Activated T-cell treated with anti-CD3 and anti-CD28 coated beads, Interleukin-2, amount 50 U/mL, for 72 hours (primary cell): Measurements from ENCODE around the gene GAS7. TPM values are rescaled to one million over a fixed set of nuclear protein-coding genes. Genes with fewer than 3 reads are reported as not detected.

Experiments
- ATAC-seq, 2 donors: fragments of 150-1000 bp; cut with Tn5 transposase; replicated peaks in 1 of 2; 2 replicates each; pipeline ENCODE4 v1.10.0; 2021; ENCODE audit warnings: moderate library complexity in 2 of 2, mild to moderate bottlenecking in 1 of 2
- DNase-seq, 2 donors: peaks; one replicate each; pipeline ENCODE4 v3.0.0; 2021 to 2022; ENCODE audit warnings: mixed read lengths in 1 of 2
- H3K27ac Mint-ChIP-seq: one replicate; pipeline ENCODE4 v1.8.0; 2022; ENCODE audit warnings: mild to moderate bottlenecking, moderate library complexity, mixed read lengths
- H3K27me3 Mint-ChIP-seq: one replicate; pipeline ENCODE4 v1.8.0; 2022; ENCODE audit warnings: low read depth, mixed read lengths
- H3K36me3 Mint-ChIP-seq, 2 donors: one replicate each; pipeline ENCODE4 v1.8.0; 2022; ENCODE audit warnings: mixed read lengths in 2 of 2, mild to moderate bottlenecking in 1 of 2; ENCODE audit not compliant: insufficient read depth in 2 of 2
- H3K4me1 Mint-ChIP-seq: one replicate; pipeline ENCODE4 v1.8.0; 2022; ENCODE audit warnings: low read depth, mixed read lengths
- H3K4me3 Mint-ChIP-seq, 2 donors: one replicate each; pipeline ENCODE4 v1.8.0; 2022; ENCODE audit warnings: mild to moderate bottlenecking in 2 of 2, mixed read lengths in 2 of 2, moderate library complexity in 2 of 2
- H3K9me3 Mint-ChIP-seq, 2 donors: one replicate each; pipeline ENCODE4 v1.8.0; 2022; ENCODE audit warnings: mixed read lengths in 2 of 2
- total RNA-seq, 2 donors: library from RNA; stranded (reverse); gene quantifications; one replicate each; pipeline ENCODE4 v1.2.3, GENCODE V29; 2022

The GAS7 gene
- total RNA-seq, 2 donors from 2014 or later = 0.72 to 1.3 TPM

GRCh38 chr17:10073941-10074340, 124.5 kb downstream of the GAS7 start:
- no peak for ATAC-seq
- no peak for DNase-seq
- H3K27ac Mint-ChIP-seq = no peak overlapping the region
- H3K4me3 Mint-ChIP-seq = no peak overlapping the region
- H3K36me3 Mint-ChIP-seq = peaks cover 2 to 3% of the 10 kb centered on the region in 2 donors
- no peaks in the 10 kb centered on the region for H3K27me3 Mint-ChIP-seq
- peaks cover 6 to 7% of the 10 kb centered on the region in 2 donors for H3K9me3 Mint-ChIP-seq
- no peaks in the 10 kb centered on the region for H3K4me1 Mint-ChIP-seq

DNA sequence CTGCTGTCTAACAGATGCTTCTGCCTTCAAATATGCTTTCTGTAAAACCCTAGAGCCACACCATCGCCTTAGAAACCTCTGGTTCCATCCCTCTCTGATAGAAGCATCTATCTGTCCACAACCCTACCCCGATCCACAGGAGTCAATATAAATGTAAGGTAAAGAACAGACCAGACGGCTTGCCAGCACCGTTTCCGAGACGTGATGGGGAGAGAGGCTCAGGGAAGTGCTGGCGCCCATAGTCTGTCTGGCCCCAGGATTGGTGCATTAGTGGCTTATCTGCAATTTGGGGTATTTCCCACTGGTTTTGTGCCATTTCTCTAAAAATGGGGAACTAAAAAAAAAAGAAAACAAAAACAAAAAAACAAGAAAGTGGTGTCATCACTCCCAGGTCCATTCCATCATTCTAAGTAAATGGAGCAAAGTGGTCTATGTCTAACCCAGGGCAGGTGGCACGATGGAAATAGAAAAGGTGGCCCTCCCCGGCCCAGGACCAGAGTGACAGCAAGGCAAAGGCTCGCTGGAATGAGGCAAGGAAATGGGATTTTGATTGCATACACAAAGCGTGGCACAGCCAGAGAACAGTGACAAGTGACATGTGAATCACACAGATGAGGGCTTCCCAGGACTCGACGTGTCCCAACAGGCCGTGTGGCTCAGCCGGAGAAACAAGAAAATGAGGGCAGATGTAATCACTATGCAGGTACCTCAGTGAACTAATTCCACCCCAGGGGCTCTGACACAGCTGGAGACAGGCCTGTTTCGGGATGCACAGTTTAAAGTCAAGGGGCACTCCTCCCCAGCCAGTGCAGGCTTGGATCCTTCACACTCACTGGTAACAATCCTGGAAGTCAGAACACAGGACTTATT, 125.6 kb downstream of the GAS7 start:
- no peak overlapping the region for H3K27ac Mint-ChIP-seq
- DNase-seq (no peak), ATAC-seq (no peak)
- peaks cover 2 to 3% of the 10 kb centered on the region in 2 donors for H3K36me3 Mint-ChIP-seq
- no peak overlapping the region for H3K4me3 Mint-ChIP-seq
- H3K9me3 Mint-ChIP-seq = peaks cover 2 to 4% of the 10 kb centered on the region in 2 donors
- H3K4me1 Mint-ChIP-seq = no peaks in the 10 kb centered on the region
- no peaks in the 10 kb centered on the region for H3K27me3 Mint-ChIP-seq

DNA sequence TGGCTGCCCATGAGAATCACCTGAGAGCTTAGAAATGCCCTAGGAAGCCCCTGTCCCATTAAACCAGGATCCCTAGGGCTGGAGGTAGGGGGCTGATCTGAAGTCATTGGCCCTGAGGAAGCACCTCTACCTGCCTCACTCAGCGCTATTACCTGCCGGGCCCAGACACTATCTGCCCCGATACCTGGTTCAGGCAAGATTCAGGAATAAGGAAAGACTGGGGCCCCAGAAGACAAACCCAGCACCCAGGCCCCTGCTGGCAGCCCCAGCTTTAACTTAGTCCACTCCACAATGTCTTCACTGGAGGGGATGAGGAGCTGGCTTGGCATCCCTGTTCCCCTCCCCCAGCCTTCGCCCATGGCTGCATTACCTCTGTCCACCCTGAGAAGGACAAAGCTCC, 126.3 kb downstream of the GAS7 start:
- Mint-ChIP-seq H3K9me3 (no peaks in the 10 kb centered on the region), H3K27ac (no peak overlapping the region), H3K4me3 (no peak overlapping the region), H3K36me3 (no peaks in the 10 kb centered on the region), H3K27me3 (no peaks in the 10 kb centered on the region), H3K4me1 (no peaks in the 10 kb centered on the region)
- ATAC-seq (no peak), DNase-seq (no peak)

- Mint-ChIP-seq H3K36me3 (no peaks in the 10 kb centered on the region), H3K27me3 (no peaks in the 10 kb centered on the region), H3K9me3 (no peaks in the 10 kb centered on the region), H3K4me1 (no peaks in the 10 kb centered on the region), H3K4me3 (no peak overlapping the region), H3K27ac (no peak overlapping the region)
- DNase-seq = no peak
- no peak for ATAC-seq
These were observed 127.3 kb downstream of the GAS7 start for GRCh38 chr17:10071141-10071540.

GRCh38 chr17:10070690-10071089, 127.7 kb downstream of the GAS7 start:
- Mint-ChIP-seq H3K9me3 (no peaks in the 10 kb centered on the region), H3K4me3 (no peak overlapping the region), H3K4me1 (no peaks in the 10 kb centered on the region), H3K36me3 (no peaks in the 10 kb centered on the region), H3K27ac (no peak overlapping the region), H3K27me3 (no peaks in the 10 kb centered on the region)
- ATAC-seq = no peak
- no peak for DNase-seq

GRCh38 chr17:10069301-10069700, 129.1 kb downstream of the GAS7 start:
- no peaks in the 10 kb centered on the region for H3K4me1 Mint-ChIP-seq
- DNase-seq (no peak), ATAC-seq (no peak)
- H3K9me3 Mint-ChIP-seq = peaks cover 2% of the 10 kb centered on the region in 2 donors
- no peaks in the 10 kb centered on the region for H3K27me3 Mint-ChIP-seq
- no peak overlapping the region for H3K27ac Mint-ChIP-seq
- H3K4me3 Mint-ChIP-seq = no peak overlapping the region
- peaks cover 1 to 2% of the 10 kb centered on the region in 2 donors for H3K36me3 Mint-ChIP-seq

DNA sequence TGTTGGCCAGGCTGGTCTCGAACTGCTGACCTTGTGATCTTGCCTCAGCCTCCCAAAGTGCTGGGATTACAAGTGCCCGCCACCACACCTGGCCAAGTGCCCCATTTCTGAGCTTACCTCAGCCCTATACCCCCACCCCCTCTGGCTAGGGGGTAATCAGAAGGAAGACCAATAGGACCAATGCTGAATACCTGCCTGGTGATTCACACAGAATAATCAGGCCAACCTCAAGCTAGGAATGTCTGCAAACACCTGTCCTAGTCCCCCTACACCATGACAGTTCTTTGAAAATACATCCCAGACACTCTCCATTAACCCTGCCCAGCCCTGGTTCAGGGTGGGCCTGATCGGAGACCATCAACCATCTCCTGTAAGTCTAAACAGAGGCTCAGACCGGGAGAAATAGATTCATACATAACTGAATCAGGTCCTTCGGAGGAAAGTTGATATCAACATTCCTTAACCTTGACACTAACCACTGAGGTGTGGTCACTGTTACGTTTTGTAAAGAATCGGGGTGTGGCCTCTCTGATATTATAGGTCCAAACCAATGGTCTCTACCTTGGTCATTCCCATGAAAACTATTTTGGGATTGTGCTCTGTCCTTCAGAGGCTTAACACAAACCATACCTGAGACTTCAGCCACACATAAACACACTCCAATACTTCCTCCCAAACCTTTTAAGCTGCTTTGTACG, 130.8 kb downstream of the GAS7 start:
- Mint-ChIP-seq H3K36me3 (peaks cover 1 to 2% of the 10 kb centered on the region in 2 donors), H3K27me3 (no peaks in the 10 kb centered on the region), H3K4me3 (no peak overlapping the region), H3K9me3 (peaks cover 2% of the 10 kb centered on the region in 2 donors), H3K4me1 (peaks cover 16% of the 10 kb centered on the region), H3K27ac (no peak overlapping the region)
- ATAC-seq (no peak), DNase-seq (no peak)

- DNase-seq = no peak
- peaks cover 2% of the 10 kb centered on the region in 2 donors for H3K9me3 Mint-ChIP-seq
These were observed 133.9 kb downstream of the GAS7 start for GRCh38 chr17:10064536-10064935.

DNA sequence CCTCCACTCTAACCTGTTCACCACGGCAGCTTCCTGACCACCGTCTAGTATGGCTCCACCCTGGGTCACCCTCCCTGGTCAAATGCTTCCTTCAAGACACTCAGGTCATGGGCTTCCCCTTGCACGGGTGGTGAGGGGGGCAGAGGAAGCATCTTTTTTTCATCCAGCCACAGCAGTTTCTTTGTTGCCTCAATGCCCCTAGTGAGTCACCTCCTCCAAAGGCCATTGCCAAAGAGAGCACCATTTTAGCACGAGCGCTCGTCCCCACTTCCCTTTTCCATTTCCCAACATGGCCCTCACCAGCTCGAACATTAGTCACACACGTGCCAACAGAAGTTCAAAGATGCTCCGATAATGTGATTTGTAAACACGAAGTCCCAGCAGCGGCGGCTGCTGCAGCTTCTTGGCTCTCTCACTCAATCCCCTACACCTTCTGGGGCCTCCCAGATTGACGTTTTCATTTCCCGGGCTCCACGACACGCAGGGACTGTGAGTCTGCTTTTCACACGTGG, 134.6 kb downstream of the GAS7 start:
- peaks cover 17% of the 10 kb centered on the region for H3K4me1 Mint-ChIP-seq
- H3K27me3 Mint-ChIP-seq = no peaks in the 10 kb centered on the region
- ATAC-seq (peak; percentile 60 to 68), DNase-seq (peak; percentile 11)
- no peak overlapping the region for H3K27ac Mint-ChIP-seq
- peaks cover 1 to 2% of the 10 kb centered on the region in 2 donors for H3K36me3 Mint-ChIP-seq
- H3K4me3 Mint-ChIP-seq = no peak overlapping the region
- H3K9me3 Mint-ChIP-seq = peaks cover 2% of the 10 kb centered on the region in 2 donors

More at GRCh38 chr17:10064536-10064935, 133.9 kb downstream of the GAS7 start:
- H3K4me3 Mint-ChIP-seq = no peak overlapping the region
- H3K27ac Mint-ChIP-seq = no peak overlapping the region
- H3K27me3 Mint-ChIP-seq = no peaks in the 10 kb centered on the region
- no peak for ATAC-seq
- H3K36me3 Mint-ChIP-seq = peaks cover 1 to 2% of the 10 kb centered on the region in 2 donors
- peaks cover 17% of the 10 kb centered on the region for H3K4me1 Mint-ChIP-seq

GRCh38 chr17:10062691-10063385, 135.6 kb downstream of the GAS7 start:
- Mint-ChIP-seq H3K27ac (no peak overlapping the region), H3K9me3 (peaks cover 2% of the 10 kb centered on the region in 2 donors), H3K27me3 (no peaks in the 10 kb centered on the region), H3K4me3 (no peak overlapping the region), H3K36me3 (peaks cover 1 to 2% of the 10 kb centered on the region in 2 donors), H3K4me1 (peaks cover 17% of the 10 kb centered on the region)
- DNase-seq (no peak), ATAC-seq (no peak)

DNA sequence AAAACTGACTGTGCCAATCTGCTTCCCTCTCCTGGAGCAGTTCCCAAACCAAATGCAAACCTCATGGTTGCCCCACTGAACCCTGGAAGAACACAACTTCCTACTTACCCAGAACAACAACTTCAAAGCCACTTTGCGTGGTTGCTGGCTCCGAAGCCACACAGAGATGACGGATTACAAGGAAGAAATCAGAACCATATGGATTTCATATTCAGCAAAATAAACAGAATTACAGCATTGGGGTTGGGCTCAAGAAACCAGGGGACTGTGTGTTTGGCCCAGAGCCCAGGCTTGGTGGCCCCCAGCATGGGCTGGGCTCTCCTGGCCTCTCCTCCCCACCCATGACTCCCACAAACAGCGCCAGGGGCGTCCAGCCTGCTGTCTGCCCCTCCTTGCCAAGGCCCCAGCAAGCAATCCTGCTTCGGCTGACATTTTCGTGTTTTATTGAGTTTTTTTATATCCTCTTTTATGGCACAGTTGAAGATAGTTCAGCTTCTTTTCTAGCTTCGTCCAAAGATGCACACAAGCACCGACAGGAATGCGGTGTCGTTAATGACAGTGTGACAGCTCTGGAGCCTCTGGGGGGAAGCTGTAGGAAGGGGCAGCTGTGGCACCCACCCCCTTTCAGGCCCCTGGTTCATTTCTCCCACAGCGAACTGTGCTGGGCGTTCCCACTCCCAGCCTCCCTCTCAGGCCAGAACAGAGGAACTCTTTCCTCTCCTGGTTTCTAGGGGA, 137.1 kb downstream of the GAS7 start:
- Mint-ChIP-seq H3K36me3 (peaks cover 1 to 2% of the 10 kb centered on the region in 2 donors), H3K4me3 (no peak overlapping the region), H3K4me1 (peaks cover 17% of the 10 kb centered on the region), H3K27ac (no peak overlapping the region), H3K27me3 (no peaks in the 10 kb centered on the region), H3K9me3 (peaks cover 2% of the 10 kb centered on the region in 2 donors)
- ATAC-seq (no peak), DNase-seq (no peak)

- DNase-seq = no peak
- peaks cover 17% of the 10 kb centered on the region for H3K4me1 Mint-ChIP-seq
- H3K27ac Mint-ChIP-seq = no peak overlapping the region
- peaks cover 2% of the 10 kb centered on the region in 2 donors for H3K9me3 Mint-ChIP-seq
- H3K4me3 Mint-ChIP-seq = no peak overlapping the region
- peaks cover 1 to 2% of the 10 kb centered on the region in 2 donors for H3K36me3 Mint-ChIP-seq
- no peak for ATAC-seq
- H3K27me3 Mint-ChIP-seq = no peaks in the 10 kb centered on the region
These were observed 137.9 kb downstream of the GAS7 start for GRCh38 chr17:10060526-10060925.
